ENCODE measurements around the gene AADACL3.

- TF ChIP-seq, protein P1, sequence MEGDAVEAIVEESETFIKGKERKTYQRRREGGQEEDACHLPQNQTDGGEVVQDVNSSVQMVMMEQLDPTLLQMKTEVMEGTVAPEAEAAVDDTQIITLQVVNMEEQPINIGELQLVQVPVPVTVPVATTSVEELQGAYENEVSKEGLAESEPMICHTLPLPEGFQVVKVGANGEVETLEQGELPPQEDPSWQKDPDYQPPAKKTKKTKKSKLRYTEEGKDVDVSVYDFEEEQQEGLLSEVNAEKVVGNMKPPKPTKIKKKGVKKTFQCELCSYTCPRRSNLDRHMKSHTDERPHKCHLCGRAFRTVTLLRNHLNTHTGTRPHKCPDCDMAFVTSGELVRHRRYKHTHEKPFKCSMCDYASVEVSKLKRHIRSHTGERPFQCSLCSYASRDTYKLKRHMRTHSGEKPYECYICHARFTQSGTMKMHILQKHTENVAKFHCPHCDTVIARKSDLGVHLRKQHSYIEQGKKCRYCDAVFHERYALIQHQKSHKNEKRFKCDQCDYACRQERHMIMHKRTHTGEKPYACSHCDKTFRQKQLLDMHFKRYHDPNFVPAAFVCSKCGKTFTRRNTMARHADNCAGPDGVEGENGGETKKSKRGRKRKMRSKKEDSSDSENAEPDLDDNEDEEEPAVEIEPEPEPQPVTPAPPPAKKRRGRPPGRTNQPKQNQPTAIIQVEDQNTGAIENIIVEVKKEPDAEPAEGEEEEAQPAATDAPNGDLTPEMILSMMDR (IDR thresholded peaks at IDR 0.05) = no peak
- TF ChIP-seq POLR2AphosphoS5 (IDR thresholded peaks at IDR 0.05) (no peak), POLR2A (IDR thresholded peaks at IDR 0.05) (no peak), EP300 (IDR thresholded peaks at IDR 0.05) (no peak)
Observed at GRCh38 chr1:12714710-12715475, 1.0 kb upstream of the AADACL3 start.

Measured in gastroesophageal sphincter (tissue), 3 donors.